Smooth muscle cell (in vitro differentiated cells): ENCODE measurements around the gene PARN. TPM values are rescaled to one million over a fixed set of nuclear protein-coding genes. Genes with fewer than 3 reads are reported as not detected.

ENCODE experiments used
- DNase-seq: peaks from one replicate; lab custom pipeline; 2025; ENCODE audit not compliant: unreplicated experiment; lab: John Stamatoyannopoulos, UW
- H2AFZ ChIP-seq: fragments of 200-600 bp; sonication (generic); 2 replicates; pipeline ENCODE4 v1.6.0; 2016; ENCODE audit warnings: antibody characterized with exemption, low read depth, mild to moderate bottlenecking
- H3F3A ChIP-seq: fragments of 200-600 bp; sonication (generic); 2 replicates; pipeline ENCODE4 v1.6.0; 2017; ENCODE audit warnings: antibody characterized with exemption, low read depth
- H3K27ac ChIP-seq: fragments of 200-600 bp; sonication (generic); 2 replicates; pipeline ENCODE4 v1.5.1; 2016; ENCODE audit warnings: low read depth, mild to moderate bottlenecking
- H3K27me3 ChIP-seq: fragments of 200-600 bp; sonication (generic); 2 replicates; pipeline ENCODE4 v1.6.1; 2016; ENCODE audit warnings: low read depth, mild to moderate bottlenecking
- H3K36me3 ChIP-seq: fragments of 200-600 bp; sonication (generic); 2 replicates; pipeline ENCODE4 v1.5.1; 2016; ENCODE audit warnings: low read depth
- H3K4me1 ChIP-seq: fragments of 200-600 bp; sonication (generic); 2 replicates; pipeline ENCODE4 v1.5.1; 2016; ENCODE audit warnings: low read depth
- H3K4me2 ChIP-seq: fragments of 200-600 bp; sonication (generic); 2 replicates; pipeline ENCODE4 v1.6.0; 2016; ENCODE audit warnings: mild to moderate bottlenecking
- H3K4me3 ChIP-seq: fragments of 200-600 bp; sonication (generic); 2 replicates; pipeline ENCODE4 v1.5.1; 2016; ENCODE audit warnings: mild to moderate bottlenecking
- H3K79me2 ChIP-seq: fragments of 200-600 bp; sonication (generic); 2 replicates; pipeline ENCODE4 v1.6.0; 2016; ENCODE audit warnings: low read depth, mild to moderate bottlenecking
- H3K9ac ChIP-seq: fragments of 200-600 bp; sonication (generic); 2 replicates; pipeline ENCODE4 v1.6.0; 2016; ENCODE audit warnings: low read depth
- H3K9me3 ChIP-seq: fragments of 200-600 bp; sonication (generic); replicated peaks from 2 replicates; pipeline ENCODE4 v1.5.1; 2016; ENCODE audit warnings: low read depth
- H4K20me1 ChIP-seq: fragments of 200-600 bp; sonication (generic); 2 replicates; pipeline ENCODE4 v1.6.0; 2016; ENCODE audit warnings: low read depth
- CTCF ChIP-seq: fragments of 200-600 bp; sonication (generic); IDR thresholded peaks from 2 replicates; pipeline ENCODE4 v1.5.1; 2017; ENCODE audit warnings: borderline replicate concordance, mild to moderate bottlenecking, antibody characterized with exemption; ENCODE audit not compliant: insufficient read depth, poor library complexity, severe bottlenecking
- whole genome bisulfite sequencing: methylation state at CpG from one replicate; pipeline ENCODE4 v1.1.7; 2016; ENCODE audit warnings: low lambda C conversion rate; 5-methylcytosine and 5-hydroxymethylcytosine counted together
- polyA plus RNA-seq: library from polyadenylated mRNA; unstranded; fragments of >200 nt; fragmentation: Nextera tagmentation; extraction: Ambion mirVana; gene quantifications from 2 replicates; pipeline ENCODE4 v1.2.1, GENCODE V29; 2016
- total RNA-seq: library from RNA; depleted of rRNA; stranded (reverse); fragments of >200 nt; gene quantifications from 2 replicates; pipeline ENCODE4 v1.2.3, GENCODE V29; 2014

PARN gene
- total and polyA plus RNA-seq, 2 experiments from 2014 or later: 22.2 to 24.6 TPM

GRCh38 chr16:14464796-14465195, 165.3 kb downstream of the PARN start:
- peaks cover 3% of the 10 kb centered on the region for H3K9me3 ChIP-seq
- 96% methylated on average over 2 of the region's 2 CpGs for WGBS
- no peaks in the 10 kb centered on the region for H3K27me3 ChIP-seq
- H4K20me1 ChIP-seq: no peaks in the 10 kb centered on the region
- no peak overlapping the region for H2AFZ ChIP-seq
- H3F3A ChIP-seq: peaks cover 11% of the 10 kb centered on the region
- no peak for TF ChIP-seq CTCF
- no peaks in the 10 kb centered on the region for H3K4me1 ChIP-seq
- no peak for DNase-seq
- H3K9ac ChIP-seq: no peak overlapping the region
- no peak overlapping the region for H3K4me2 ChIP-seq
- H3K4me3 ChIP-seq: no peak overlapping the region
- no peak overlapping the region for H3K27ac ChIP-seq
- peaks cover 6% of the 10 kb centered on the region for H3K79me2 ChIP-seq
- H3K36me3 ChIP-seq: peaks cover 3% of the 10 kb centered on the region

GRCh38 chr16:14464192-14464591, 165.9 kb downstream of the PARN start:
- Histone ChIP-seq H3K9me3 (peaks cover 3% of the 10 kb centered on the region), H3K9ac (no peak overlapping the region), H3K4me1 (no peaks in the 10 kb centered on the region), H2AFZ (no peak overlapping the region), H3K27me3 (no peaks in the 10 kb centered on the region), H3K4me2 (no peak overlapping the region), H3F3A (peaks cover 11% of the 10 kb centered on the region), H3K27ac (no peak overlapping the region), H4K20me1 (no peaks in the 10 kb centered on the region), H3K4me3 (no peak overlapping the region), H3K79me2 (peaks cover 3% of the 10 kb centered on the region), H3K36me3 (peaks cover 3% of the 10 kb centered on the region)
- no peak for DNase-seq
- no peak for TF ChIP-seq CTCF
- WGBS: 96% methylated on average over 2 of the region's 2 CpGs

- peaks cover 11% of the 10 kb centered on the region for H3F3A ChIP-seq
- H3K27ac ChIP-seq: no peak overlapping the region
- H3K4me3 ChIP-seq: no peak overlapping the region
- no peak overlapping the region for H2AFZ ChIP-seq
- H3K4me1 ChIP-seq: no peaks in the 10 kb centered on the region
- no peak overlapping the region for H3K4me2 ChIP-seq
- TF ChIP-seq CTCF: no peak
- no peak for DNase-seq
- H3K79me2 ChIP-seq: no peaks in the 10 kb centered on the region
- no peak overlapping the region for H3K9ac ChIP-seq
- H3K36me3 ChIP-seq: peaks cover 3% of the 10 kb centered on the region
- WGBS: 84% methylated on average over 3 of the region's 3 CpGs
- H4K20me1 ChIP-seq: no peaks in the 10 kb centered on the region
- H3K27me3 ChIP-seq: no peaks in the 10 kb centered on the region
- peaks cover 3% of the 10 kb centered on the region for H3K9me3 ChIP-seq
Observed at GRCh38 chr16:14462811-14463210, 167.2 kb downstream of the PARN start.

- no peaks in the 10 kb centered on the region for H3K4me1 ChIP-seq
- peaks cover 3% of the 10 kb centered on the region for H3K9me3 ChIP-seq
- H4K20me1 ChIP-seq: no peaks in the 10 kb centered on the region
- H3K27me3 ChIP-seq: no peaks in the 10 kb centered on the region
- no peak overlapping the region for H3K9ac ChIP-seq
- peaks cover 11% of the 10 kb centered on the region for H3F3A ChIP-seq
- no peak overlapping the region for H3K4me3 ChIP-seq
- H3K79me2 ChIP-seq: no peaks in the 10 kb centered on the region
- H3K36me3 ChIP-seq: peaks cover 3% of the 10 kb centered on the region
- TF ChIP-seq CTCF: no peak
- no peak overlapping the region for H3K27ac ChIP-seq
- no peak for DNase-seq
- no peak overlapping the region for H3K4me2 ChIP-seq
- H2AFZ ChIP-seq: no peak overlapping the region
- 90% methylated on average over 1 of the region's 1 CpG for WGBS
Observed at GRCh38 chr16:14460726-14461125, 169.3 kb downstream of the PARN start.
